Measurements from ENCODE around the gene SNN. TPM values are rescaled to one million over a fixed set of nuclear protein-coding genes. Genes with fewer than 3 reads are reported as not detected.

SNN gene
- total and polyA plus RNA-seq, 9 of the 15 experiments (the other 6 are each of a cell fraction or from before 2014, with no cell fraction given) = 0.07 to 2.9 (median 1.9) TPM

DNA sequence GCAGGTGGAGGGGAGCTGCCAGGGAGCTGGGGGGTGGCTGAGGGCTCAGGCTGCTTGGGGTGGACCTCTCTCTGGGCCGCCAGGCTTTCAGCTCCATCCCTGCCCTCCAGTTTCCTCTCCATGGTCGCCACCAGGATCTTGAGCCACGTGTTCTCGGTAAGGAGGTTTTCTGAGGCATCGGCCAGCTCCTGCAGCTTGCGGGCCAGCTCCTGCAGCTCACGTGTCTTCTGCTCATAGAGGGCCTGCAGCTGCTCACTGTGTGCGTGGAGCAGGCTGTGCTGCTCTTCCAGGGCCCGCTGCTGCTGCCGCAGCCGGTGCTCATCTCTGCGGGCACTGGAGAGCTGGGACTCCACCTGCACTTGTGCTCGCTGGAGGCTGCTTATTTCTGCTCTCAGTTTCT lies 11.0 kb downstream of the SNN start (continued):
- TF ChIP-seq, protein P1, sequence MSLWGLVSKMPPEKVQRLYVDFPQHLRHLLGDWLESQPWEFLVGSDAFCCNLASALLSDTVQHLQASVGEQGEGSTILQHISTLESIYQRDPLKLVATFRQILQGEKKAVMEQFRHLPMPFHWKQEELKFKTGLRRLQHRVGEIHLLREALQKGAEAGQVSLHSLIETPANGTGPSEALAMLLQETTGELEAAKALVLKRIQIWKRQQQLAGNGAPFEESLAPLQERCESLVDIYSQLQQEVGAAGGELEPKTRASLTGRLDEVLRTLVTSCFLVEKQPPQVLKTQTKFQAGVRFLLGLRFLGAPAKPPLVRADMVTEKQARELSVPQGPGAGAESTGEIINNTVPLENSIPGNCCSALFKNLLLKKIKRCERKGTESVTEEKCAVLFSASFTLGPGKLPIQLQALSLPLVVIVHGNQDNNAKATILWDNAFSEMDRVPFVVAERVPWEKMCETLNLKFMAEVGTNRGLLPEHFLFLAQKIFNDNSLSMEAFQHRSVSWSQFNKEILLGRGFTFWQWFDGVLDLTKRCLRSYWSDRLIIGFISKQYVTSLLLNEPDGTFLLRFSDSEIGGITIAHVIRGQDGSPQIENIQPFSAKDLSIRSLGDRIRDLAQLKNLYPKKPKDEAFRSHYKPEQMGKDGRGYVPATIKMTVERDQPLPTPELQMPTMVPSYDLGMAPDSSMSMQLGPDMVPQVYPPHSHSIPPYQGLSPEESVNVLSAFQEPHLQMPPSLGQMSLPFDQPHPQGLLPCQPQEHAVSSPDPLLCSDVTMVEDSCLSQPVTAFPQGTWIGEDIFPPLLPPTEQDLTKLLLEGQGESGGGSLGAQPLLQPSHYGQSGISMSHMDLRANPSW (CRISPR knock-in tag; IDR thresholded peaks at IDR 0.05) = no peak
- TF ChIP-seq, protein P2, sequence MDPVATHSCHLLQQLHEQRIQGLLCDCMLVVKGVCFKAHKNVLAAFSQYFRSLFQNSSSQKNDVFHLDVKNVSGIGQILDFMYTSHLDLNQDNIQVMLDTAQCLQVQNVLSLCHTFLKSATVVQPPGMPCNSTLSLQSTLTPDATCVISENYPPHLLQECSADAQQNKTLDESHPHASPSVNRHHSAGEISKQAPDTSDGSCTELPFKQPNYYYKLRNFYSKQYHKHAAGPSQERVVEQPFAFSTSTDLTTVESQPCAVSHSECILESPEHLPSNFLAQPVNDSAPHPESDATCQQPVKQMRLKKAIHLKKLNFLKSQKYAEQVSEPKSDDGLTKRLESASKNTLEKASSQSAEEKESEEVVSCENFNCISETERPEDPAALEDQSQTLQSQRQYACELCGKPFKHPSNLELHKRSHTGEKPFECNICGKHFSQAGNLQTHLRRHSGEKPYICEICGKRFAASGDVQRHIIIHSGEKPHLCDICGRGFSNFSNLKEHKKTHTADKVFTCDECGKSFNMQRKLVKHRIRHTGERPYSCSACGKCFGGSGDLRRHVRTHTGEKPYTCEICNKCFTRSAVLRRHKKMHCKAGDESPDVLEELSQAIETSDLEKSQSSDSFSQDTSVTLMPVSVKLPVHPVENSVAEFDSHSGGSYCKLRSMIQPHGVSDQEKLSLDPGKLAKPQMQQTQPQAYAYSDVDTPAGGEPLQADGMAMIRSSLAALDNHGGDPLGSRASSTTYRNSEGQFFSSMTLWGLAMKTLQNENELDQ (CRISPR knock-in tag; IDR thresholded peaks at IDR 0.05; ENCODE audit: borderline replicate concordance) = no peak
- TF ChIP-seq ARNT (IDR thresholded peaks at IDR 0.05) = no peak

Measured in K562 (cell line).